Body of pancreas (tissue), 4 donors: ENCODE measurements around the gene IER5L. TPM values are rescaled to one million over a fixed set of nuclear protein-coding genes. Genes with fewer than 3 reads are reported as not detected.

ENCODE experiments used
- ATAC-seq: fragments of 150-250 bp; one replicate; pipeline ENCODE4 v1.9.1; 2016
- DNase-seq, 4 donors: peaks; one replicate each; pipeline ENCODE4 v3.0.0-alpha.2; 2019
- H3K27ac ChIP-seq, 4 donors: fragments of 200-600 bp; sonication (generic); 1 replicate in 3 of 4; 2 replicates in 1 of 4; pipeline versions ENCODE4 v1.5.1 to v1.6.1; 2016 to 2019; ENCODE audit warnings: mild to moderate bottlenecking in 1 of 4, mixed read lengths in 1 of 4, moderate library complexity in 1 of 4
- H3K27me3 ChIP-seq, 2 donors: fragments of 200-600 bp; sonication (generic); one replicate each; pipeline ENCODE4 v1.6.0; 2016; ENCODE audit warnings: mild to moderate bottlenecking in 1 of 2
- H3K36me3 ChIP-seq, 2 donors: fragments of 200-600 bp; sonication (generic); replicated peaks in 1 of 2; 2 replicates each; pipeline ENCODE4 v1.5.1; 2016; ENCODE audit warnings: low read depth in 2 of 2; ENCODE audit not compliant: insufficient read depth in 1 of 2
- H3K4me1 ChIP-seq: fragments of 200-600 bp; sonication (generic); one replicate; pipeline ENCODE4 v1.6.0; 2016
- H3K4me3 ChIP-seq, 2 donors: fragments of 200-600 bp; sonication (generic); 1 replicate in 1 of 2; 2 replicates in 1 of 2; pipeline ENCODE4 v1.5.1; 2016 to 2019
- H3K9me3 ChIP-seq, 3 donors: fragments of 200-600 bp; sonication (generic); 1 replicate in 2 of 3; 2 replicates in 1 of 3; pipeline ENCODE4 v1.5.1; 2016
- CTCF ChIP-seq, 7 experiments: fragments of 450-650 bp in 4 of 7; fragments of 200-600 bp in 3 of 7; sonication (generic) in 3 of 7; IDR thresholded peaks; one replicate each; pipeline ENCODE4 v1.5.1; 2016 to 2019; ENCODE audit warnings: antibody characterized with exemption in 7 of 7
- POLR2A ChIP-seq, 3 donors: fragments of 450-650 bp; IDR thresholded peaks; one replicate each; pipeline ENCODE4 v1.6.1; 2016; ENCODE audit warnings: antibody characterized with exemption in 3 of 3, mild to moderate bottlenecking in 2 of 3
- WGBS, 2 donors: methylation state at CpG; one replicate each; pipeline ENCODE4 v1.1.5; 2017; 5-methylcytosine and 5-hydroxymethylcytosine counted together
- intact Hi-C: fragments of 100-400 bp; cut with DNase I; formaldehyde crosslinking; loops from one replicate; pipeline ENCODE4 v1.15.1; 2023
- total RNA-seq, 2 donors: library from RNA; depleted of rRNA; stranded (reverse); fragments of >200 nt; gene quantifications; one replicate each; pipeline ENCODE4 v1.1.0, GENCODE V29; 2016

Gene IER5L
- total RNA-seq, 2 donors from 2014 or later = 3.0 to 4.4 TPM

DNA sequence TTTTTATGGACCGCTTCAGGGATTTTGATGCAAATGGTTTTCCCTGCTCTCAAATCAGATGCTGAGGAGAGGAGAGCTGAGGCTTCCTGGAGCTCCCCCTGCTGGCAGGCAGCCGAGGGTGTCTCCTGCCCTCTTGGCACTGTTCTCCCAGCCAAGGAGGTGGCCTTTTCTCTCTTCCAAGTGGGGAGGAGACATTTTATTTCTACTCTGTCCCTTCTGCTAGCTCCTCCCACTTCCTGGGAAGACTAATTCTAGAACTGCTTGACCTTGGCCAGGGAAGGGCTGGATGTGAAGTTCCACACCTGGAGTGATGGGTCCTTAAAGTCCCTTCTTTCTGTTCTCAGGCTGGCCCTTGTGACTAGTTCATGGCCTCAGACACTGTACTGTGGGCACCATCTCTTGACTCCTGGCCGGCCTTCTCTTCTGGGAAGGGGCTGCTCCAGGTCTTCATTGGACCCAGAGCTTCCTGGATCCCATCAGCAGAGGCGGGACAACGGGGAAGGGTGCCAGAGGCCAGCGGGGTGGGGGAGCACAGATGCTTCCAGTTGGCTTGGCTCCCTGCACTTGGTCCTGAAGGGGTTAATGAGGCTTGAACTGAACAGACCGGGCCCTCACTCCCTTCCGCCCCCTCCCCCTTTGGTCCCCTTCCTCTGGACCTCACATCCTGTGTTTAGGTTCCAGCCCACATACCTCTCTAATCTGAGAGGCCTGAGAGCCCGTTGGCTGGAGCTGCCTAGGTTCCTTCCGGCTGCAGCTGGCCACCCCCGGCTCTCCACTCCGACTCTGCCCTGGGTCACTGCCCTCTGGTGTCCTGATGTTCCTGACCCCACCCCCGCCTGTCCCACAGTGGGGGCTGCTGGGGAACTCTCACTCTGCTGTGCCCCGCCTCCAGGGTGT, 34.8 kb downstream of the IER5L start:
- peak; percentile 41 for ATAC-seq
- 31 to 43% methylated on average over 9 to 13 of the region's 14 CpGs for WGBS, 2 donors
- TF ChIP-seq CTCF (IDR thresholded peaks at IDR 0.05) = peak; percentile 52 to 85 (median 80)
- TF ChIP-seq POLR2A (IDR thresholded peaks at IDR 0.05) = no peak
- Histone ChIP-seq H3K4me3 (no peak overlapping the region), H3K9me3 (no peaks in the 10 kb centered on the region), H3K27ac (peak overlapping the region; percentile 55 to 100 (median 98)), H3K36me3 (no peaks in the 10 kb centered on the region), H3K27me3 (no peaks in the 10 kb centered on the region), H3K4me1 (peaks cover 73% of the 10 kb centered on the region)
- intact Hi-C loops = loop anchor here (2.0 kb wide), 1 partner anchor 30 kb away; no protein-coding TSS in a partner anchor
- peak; percentile 89 to 93 (median 92) for DNase-seq

DNA sequence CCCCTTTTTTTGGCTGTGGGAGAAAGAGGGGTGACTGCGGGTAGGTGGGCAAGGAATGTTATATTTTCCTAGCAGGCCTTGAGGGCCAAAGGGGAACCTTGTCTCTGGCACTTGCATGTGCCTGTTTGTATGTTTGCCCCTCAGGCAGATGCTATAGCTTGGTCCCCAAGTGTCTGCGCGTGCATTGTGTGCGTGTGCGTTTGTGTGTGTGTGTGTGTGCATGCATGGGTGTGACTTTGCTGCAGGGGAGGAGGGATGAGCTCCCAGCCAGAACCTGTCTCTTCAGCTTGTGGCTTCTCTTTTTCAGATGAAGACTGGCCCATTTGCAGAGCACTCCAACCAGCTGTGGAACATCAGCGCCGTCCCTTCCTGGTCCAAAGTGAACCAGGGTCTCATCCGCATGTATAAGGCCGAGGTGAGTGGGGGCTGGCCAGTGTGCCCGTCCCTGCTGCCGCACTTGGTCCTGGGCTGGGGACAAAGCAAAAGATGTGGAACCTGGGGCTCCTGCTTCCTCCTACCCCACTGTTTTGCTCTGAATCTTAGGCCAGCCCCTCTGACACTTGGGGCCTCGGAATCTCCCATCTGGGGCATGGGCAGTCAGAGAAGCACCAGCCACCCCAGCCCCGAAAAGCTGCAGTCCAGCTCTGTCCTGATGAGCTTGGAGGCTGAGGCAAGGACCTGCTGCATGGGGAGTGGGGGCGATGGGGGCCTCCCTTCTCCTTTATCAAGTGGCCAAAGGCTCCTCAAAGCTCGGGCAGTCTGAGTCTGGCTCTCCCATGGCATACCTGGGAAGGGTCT, 35.7 kb downstream of the IER5L start:
- no peaks in the 10 kb centered on the region for H3K36me3 ChIP-seq
- ATAC-seq = no peak
- intact Hi-C loops = loop anchor here (2.0 kb wide), 1 partner anchor 30 kb away; no protein-coding TSS in a partner anchor
- H3K9me3 ChIP-seq = no peaks in the 10 kb centered on the region
- no peaks in the 10 kb centered on the region for H3K27me3 ChIP-seq
- peaks cover 76% of the 10 kb centered on the region for H3K4me1 ChIP-seq
- WGBS, 2 donors = 71 to 73% methylated on average over 12 to 15 of the region's 15 CpGs
- H3K4me3 ChIP-seq = no peak overlapping the region
- TF ChIP-seq POLR2A (IDR thresholded peaks at IDR 0.05) = no peak
- TF ChIP-seq CTCF (IDR thresholded peaks at IDR 0.05) = no peak
- H3K27ac ChIP-seq = peak overlapping the region; percentile 97 to 100 (median 100)
- DNase-seq = no peak

DNA sequence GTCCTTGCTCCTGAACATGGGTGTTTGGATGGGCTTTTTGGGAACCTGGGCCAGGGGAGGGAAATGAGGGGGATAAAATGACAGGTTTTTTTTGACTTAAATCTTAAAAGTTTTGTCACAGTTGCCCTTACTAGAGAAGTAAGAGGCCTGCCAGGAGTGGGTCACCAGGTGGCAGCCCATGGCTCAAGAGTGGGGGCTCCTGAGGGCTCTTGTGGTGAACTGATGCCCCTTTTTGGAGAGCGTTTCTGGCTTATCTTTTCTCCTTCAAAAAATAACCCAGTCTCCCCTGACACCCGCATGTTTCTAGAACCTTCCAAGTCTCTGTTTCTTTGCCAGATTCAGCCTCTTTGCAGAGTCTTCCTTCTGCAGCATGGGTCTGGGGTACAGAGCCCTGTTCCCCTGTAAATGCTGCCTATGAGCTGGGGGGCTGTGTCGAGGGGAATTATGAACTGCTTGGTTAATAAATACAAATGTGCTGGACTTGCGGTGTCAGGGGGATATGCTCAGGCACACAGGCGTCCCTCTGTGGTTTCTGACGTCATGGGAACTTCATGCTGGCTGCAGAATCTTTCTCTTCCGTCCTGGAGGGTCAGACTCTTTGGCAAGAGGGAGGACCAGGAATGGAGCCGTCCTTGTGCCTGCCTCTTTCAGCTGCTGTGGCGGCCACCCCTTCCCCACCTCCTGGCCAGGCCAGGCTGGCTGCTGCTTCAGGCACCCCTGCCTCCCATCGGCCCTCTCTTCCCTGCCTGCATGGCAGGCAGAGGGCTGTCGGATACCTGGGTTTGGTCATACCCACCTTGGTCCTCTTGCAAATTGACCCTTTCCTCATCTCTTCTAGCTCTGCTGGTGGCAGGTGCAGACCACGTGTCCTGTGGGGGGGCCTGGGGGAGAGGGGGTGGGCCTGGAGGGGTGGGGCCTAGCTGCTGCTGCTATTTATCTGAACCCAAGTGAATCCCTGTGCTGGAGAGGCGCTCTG, 36.7 kb downstream of the IER5L start:
- Histone ChIP-seq H3K36me3 (no peaks in the 10 kb centered on the region), H3K27ac (peak overlapping the region; percentile 97 to 100 (median 100)), H3K4me3 (no peak overlapping the region), H3K27me3 (no peaks in the 10 kb centered on the region), H3K4me1 (peaks cover 74% of the 10 kb centered on the region), H3K9me3 (no peaks in the 10 kb centered on the region)
- intact Hi-C loops = loop anchor here (2.0 kb wide), 1 partner anchor 31 kb away; no protein-coding TSS in a partner anchor
- WGBS, 2 donors = 10 to 17% methylated on average over 8 to 13 of the region's 13 CpGs
- DNase-seq (peak; percentile 51 to 87 (median 63)), ATAC-seq (peak; percentile 15)
- TF ChIP-seq CTCF (IDR thresholded peaks at IDR 0.05) = no peak
- TF ChIP-seq POLR2A (IDR thresholded peaks at IDR 0.05) = peak; percentile 9 to 45 (median 40)

- no peaks in the 10 kb centered on the region for H3K27me3 ChIP-seq
- H3K36me3 ChIP-seq = peaks cover 0 to under 1% of the 10 kb centered on the region in 2 donors
- H3K4me3 ChIP-seq = no peak overlapping the region
- peaks cover 66% of the 10 kb centered on the region for H3K4me1 ChIP-seq
- 17 to 25% methylated on average over 3 to 8 of the region's 8 CpGs for WGBS, 2 donors
- DNase-seq (peak; percentile 47 to 68 (median 50)), ATAC-seq (peak; percentile 10)
- no peaks in the 10 kb centered on the region for H3K9me3 ChIP-seq
- TF ChIP-seq CTCF (IDR thresholded peaks at IDR 0.05) (no peak), POLR2A (IDR thresholded peaks at IDR 0.05) (peak in 2 of 3 donors; percentile 35 to 41)
- peak overlapping the region; percentile 97 to 100 (median 100) for H3K27ac ChIP-seq
- intact Hi-C loops = no loop called here
Observed at GRCh38 chr9:129140397-129141065, 37.5 kb downstream of the IER5L start.
